Measurements from ENCODE around the gene TPMT. TPM values are rescaled to one million over a fixed set of nuclear protein-coding genes. Genes with fewer than 3 reads are reported as not detected.

TPMT gene
- total RNA-seq, 1 experiment from 2014 or later: 11.0 TPM

DNA sequence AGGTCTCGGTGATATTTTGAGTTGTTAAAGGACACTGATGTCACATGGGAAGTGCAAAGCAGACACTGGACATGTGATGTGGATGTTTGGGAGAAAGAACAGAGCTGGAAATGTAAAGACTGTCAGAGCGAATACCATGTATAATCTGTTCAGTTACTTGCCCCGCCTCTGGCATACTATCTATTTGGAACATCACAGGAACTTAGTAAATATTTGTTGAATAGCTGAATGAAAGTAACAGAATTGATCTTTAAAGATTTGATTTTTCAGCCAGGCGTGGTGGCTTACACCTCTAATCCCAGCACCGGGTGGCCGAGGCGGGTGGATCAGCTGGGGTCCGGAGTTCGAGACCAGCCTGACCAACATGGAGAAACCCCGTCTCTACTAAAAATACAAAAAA lies 18.6 kb downstream of the TPMT start:
- POLR2A ChIA-PET: no interaction called here
- Histone ChIP-seq H3K36me3 (ENCODE audit: control insufficient read depth, insufficient read depth, low read length) (no peaks in the 10 kb centered on the region; the same call in 1 of the 2 replicates), H3K9me3 (no peaks in the 10 kb centered on the region), H3K27me3 (replicated peaks; ENCODE audit: control insufficient read depth, insufficient read depth, low read length) (no peaks in the 10 kb centered on the region), H3K4me3 (ENCODE audit: low read depth, low read length) (no peak overlapping the region), H3K4me1 (no peaks in the 10 kb centered on the region)
- Mint-ChIP-seq H3K36me3 (ENCODE audit: insufficient read depth, unreplicated experiment) (no peaks in the 10 kb centered on the region), H3K4me1 (ENCODE audit: low read depth, unreplicated experiment) (no peaks in the 10 kb centered on the region), H3K4me3 (ENCODE audit: unreplicated experiment) (no peak overlapping the region), H3K27ac (ENCODE audit: unreplicated experiment) (no peak overlapping the region), H3K27me3 (ENCODE audit: insufficient read depth, unreplicated experiment) (no peaks in the 10 kb centered on the region), H3K9me3 (ENCODE audit: unreplicated experiment) (no peaks in the 10 kb centered on the region)
- DNase-seq: no peak
- intact Hi-C loops (cut with micrococcal nuclease; ENCODE audit: unreplicated experiment): no loop called here
- CTCF ChIA-PET: no interaction called here
- TF ChIP-seq, protein P1, sequence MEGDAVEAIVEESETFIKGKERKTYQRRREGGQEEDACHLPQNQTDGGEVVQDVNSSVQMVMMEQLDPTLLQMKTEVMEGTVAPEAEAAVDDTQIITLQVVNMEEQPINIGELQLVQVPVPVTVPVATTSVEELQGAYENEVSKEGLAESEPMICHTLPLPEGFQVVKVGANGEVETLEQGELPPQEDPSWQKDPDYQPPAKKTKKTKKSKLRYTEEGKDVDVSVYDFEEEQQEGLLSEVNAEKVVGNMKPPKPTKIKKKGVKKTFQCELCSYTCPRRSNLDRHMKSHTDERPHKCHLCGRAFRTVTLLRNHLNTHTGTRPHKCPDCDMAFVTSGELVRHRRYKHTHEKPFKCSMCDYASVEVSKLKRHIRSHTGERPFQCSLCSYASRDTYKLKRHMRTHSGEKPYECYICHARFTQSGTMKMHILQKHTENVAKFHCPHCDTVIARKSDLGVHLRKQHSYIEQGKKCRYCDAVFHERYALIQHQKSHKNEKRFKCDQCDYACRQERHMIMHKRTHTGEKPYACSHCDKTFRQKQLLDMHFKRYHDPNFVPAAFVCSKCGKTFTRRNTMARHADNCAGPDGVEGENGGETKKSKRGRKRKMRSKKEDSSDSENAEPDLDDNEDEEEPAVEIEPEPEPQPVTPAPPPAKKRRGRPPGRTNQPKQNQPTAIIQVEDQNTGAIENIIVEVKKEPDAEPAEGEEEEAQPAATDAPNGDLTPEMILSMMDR (IDR thresholded peaks at IDR 0.05; ENCODE audit: insufficient read depth in 1 of 2, low read depth in 1 of 2, low read length in 1 of 2, severe bottlenecking in 1 of 2, unreplicated experiment in 1 of 2): no peak
- no TSS peak for BruUV-seq (replicated peaks)

DNA sequence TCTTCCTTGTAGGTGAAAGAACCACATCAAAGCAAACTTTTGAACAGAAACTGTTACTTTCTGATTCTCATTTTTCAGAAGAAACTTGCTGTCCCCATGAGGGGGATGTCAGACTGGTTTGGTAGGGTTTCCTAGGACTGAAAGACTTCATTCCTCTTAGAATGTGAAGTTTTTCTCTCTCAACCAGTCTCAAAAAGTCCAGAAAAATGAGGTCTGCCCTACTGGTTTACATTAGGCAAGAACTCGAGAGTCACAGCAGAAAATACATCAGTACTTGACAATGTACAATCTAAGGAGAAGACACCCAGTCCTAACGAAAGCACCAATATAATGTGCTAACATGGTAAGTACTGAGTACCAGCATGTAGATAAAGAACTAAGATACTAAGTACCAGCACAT lies 19.7 kb downstream of the TPMT start:
- Histone ChIP-seq H3K4me3 (ENCODE audit: low read depth, low read length) (no peak overlapping the region), H3K27me3 (replicated peaks; ENCODE audit: control insufficient read depth, insufficient read depth, low read length) (no peaks in the 10 kb centered on the region), H3K4me1 (no peaks in the 10 kb centered on the region), H3K9me3 (no peaks in the 10 kb centered on the region), H3K36me3 (ENCODE audit: control insufficient read depth, insufficient read depth, low read length) (no peaks in the 10 kb centered on the region; the same call in 1 of the 2 replicates)
- TF ChIP-seq, protein P1 (IDR thresholded peaks at IDR 0.05; ENCODE audit: insufficient read depth in 1 of 2, low read depth in 1 of 2, low read length in 1 of 2, severe bottlenecking in 1 of 2, unreplicated experiment in 1 of 2): no peak
- intact Hi-C loops (cut with micrococcal nuclease; ENCODE audit: unreplicated experiment): no loop called here
- Mint-ChIP-seq H3K9me3 (ENCODE audit: unreplicated experiment) (no peaks in the 10 kb centered on the region), H3K27ac (ENCODE audit: unreplicated experiment) (no peak overlapping the region), H3K27me3 (ENCODE audit: insufficient read depth, unreplicated experiment) (no peaks in the 10 kb centered on the region), H3K36me3 (ENCODE audit: insufficient read depth, unreplicated experiment) (no peaks in the 10 kb centered on the region), H3K4me3 (ENCODE audit: unreplicated experiment) (no peak overlapping the region), H3K4me1 (ENCODE audit: low read depth, unreplicated experiment) (no peaks in the 10 kb centered on the region)
- BruUV-seq (replicated peaks): no TSS peak
- ChIA-PET POLR2A (no interaction called here), CTCF (no interaction called here)
- DNase-seq: no peak

DNA sequence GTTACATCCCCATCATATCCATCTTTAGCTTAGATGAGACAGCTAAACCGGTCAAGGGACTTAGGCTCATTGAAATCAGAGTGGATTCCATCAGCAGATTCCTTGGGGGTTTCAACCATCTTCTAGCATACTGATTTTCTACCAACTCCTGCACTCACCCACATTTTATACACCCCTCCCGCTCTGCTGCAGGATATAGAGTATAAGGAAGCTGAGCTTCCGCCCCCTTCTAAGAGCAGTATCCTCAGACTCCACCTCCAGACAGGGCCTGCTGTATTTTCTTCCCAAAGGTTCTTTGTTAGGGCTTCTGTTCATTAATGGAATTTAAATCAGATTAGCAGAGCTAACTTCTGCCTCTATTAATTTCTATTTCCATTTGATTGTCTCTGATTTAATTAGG lies 22.5 kb downstream of the TPMT start:
- H3K27me3 Mint-ChIP-seq (ENCODE audit: insufficient read depth, unreplicated experiment): no peaks in the 10 kb centered on the region
- H3K36me3 Mint-ChIP-seq (ENCODE audit: insufficient read depth, unreplicated experiment): no peaks in the 10 kb centered on the region
- no peaks in the 10 kb centered on the region for H3K4me1 Mint-ChIP-seq (ENCODE audit: low read depth, unreplicated experiment)
- H3K9me3 Mint-ChIP-seq (ENCODE audit: unreplicated experiment): no peaks in the 10 kb centered on the region
- no peaks in the 10 kb centered on the region for H3K4me1 ChIP-seq
- no peak overlapping the region for H3K4me3 ChIP-seq (ENCODE audit: low read depth, low read length)
- ChIA-PET POLR2A (no interaction called here), CTCF (no interaction called here)
- H3K4me3 Mint-ChIP-seq (ENCODE audit: unreplicated experiment): no peak overlapping the region
- intact Hi-C loops (cut with micrococcal nuclease; ENCODE audit: unreplicated experiment): no loop called here
- TF ChIP-seq, protein P1 (IDR thresholded peaks at IDR 0.05; ENCODE audit: insufficient read depth in 1 of 2, low read depth in 1 of 2, low read length in 1 of 2, severe bottlenecking in 1 of 2, unreplicated experiment in 1 of 2): no peak
- H3K27ac Mint-ChIP-seq (ENCODE audit: unreplicated experiment): no peak overlapping the region
- BruUV-seq (replicated peaks): no TSS peak
- no peaks in the 10 kb centered on the region for H3K9me3 ChIP-seq
- no peak for DNase-seq
- no peaks in the 10 kb centered on the region for H3K27me3 ChIP-seq (replicated peaks; ENCODE audit: control insufficient read depth, insufficient read depth, low read length)
- no peaks in the 10 kb centered on the region; the same call in 1 of the 2 replicates for H3K36me3 ChIP-seq (ENCODE audit: control insufficient read depth, insufficient read depth, low read length)

All from Caco-2 (cell line).